ENCODE measurements around the gene SSTR5.

DNA sequence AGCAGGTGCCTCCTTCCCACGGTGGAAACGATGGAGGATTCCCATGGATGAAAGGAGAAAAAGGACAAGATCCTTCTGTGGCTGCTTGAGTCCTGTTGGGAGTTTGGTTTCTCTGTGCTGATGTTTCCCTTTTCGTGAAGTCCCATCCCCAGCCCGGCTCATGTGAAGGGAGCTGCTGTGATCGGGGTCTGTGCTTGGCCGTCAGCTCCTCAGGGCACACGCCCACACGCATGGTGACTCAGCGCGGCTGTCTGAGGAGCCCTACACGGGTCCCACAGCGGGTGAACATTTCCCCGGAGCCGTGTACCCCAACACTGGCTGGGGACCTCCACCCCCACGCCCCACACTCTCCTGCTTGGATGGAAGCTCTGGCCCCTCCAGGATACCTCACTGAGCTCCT lies 44.5 kb upstream of the SSTR5 start:
- TF ChIP-seq ZNF274 (IDR thresholded peaks at IDR 0.05; ENCODE audit: low read depth, low read length) (no peak), SUZ12 (IDR thresholded peaks at IDR 0.05; ENCODE audit: extremely low read depth, insufficient read depth, insufficient read length) (no peak), YY1 (IDR thresholded peaks at IDR 0.05; ENCODE audit: insufficient read depth, insufficient read length) (no peak)
